ENCODE results near the gene WNT9A.

GRCh38 chr1:227905573-227906487 lies 41.9 kb downstream of the WNT9A start:
- TF ChIP-seq CTCF (IDR thresholded peaks at IDR 0.05; ENCODE audit: poor library complexity, severe bottlenecking) (no peak), POLR2AphosphoS5 (IDR thresholded peaks at IDR 0.05) (no peak)

Measured in neural cell (in vitro differentiated cells).